ENCODE results near the gene METTL17.
"Not testable (repeated sequence)": the region's sequence is repeated elsewhere in the genome, so short reads cannot be mapped to it uniquely, and the experiment has no call there.

METTL17 gene, protein sequence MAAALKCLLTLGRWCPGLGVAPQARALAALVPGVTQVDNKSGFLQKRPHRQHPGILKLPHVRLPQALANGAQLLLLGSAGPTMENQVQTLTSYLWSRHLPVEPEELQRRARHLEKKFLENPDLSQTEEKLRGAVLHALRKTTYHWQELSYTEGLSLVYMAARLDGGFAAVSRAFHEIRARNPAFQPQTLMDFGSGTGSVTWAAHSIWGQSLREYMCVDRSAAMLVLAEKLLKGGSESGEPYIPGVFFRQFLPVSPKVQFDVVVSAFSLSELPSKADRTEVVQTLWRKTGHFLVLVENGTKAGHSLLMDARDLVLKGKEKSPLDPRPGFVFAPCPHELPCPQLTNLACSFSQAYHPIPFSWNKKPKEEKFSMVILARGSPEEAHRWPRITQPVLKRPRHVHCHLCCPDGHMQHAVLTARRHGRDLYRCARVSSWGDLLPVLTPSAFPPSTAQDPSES

GRCh38 chr14:20989787-20990600, at the start of gene METTL17:
Gene METTL17, plus strand, starts transcription at chr14:20989980. Its CDS starts 23 bp downstream, at chr14:20990003.
- DNase-seq, result peak; percentile 95

- DNase-seq, result peak; percentile 36
Measured at GRCh38 chr14:20945146-20945545, 44.6 kb upstream of the METTL17 start.

DNA sequence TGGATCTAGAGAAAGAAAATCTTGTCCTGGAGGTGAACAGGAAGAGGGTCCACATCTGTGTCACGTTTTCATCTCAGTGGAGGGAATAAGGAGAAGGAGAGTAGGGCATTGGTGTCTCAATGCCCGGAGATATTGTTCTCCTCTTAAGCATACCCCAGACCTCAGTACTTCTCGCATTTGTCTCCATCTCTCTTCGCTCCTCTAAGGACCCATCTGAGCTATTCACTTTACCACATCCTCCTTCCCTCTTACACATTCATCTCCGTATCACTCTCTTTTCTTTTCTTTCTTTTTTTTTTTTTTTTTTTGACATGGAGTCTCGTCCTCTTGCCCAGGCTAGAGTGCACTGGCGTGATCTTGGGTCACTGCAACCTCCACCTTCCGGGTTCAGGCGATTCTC, 43.1 kb upstream of the METTL17 start:
- not testable (repeated sequence) for DNase-seq

DNA sequence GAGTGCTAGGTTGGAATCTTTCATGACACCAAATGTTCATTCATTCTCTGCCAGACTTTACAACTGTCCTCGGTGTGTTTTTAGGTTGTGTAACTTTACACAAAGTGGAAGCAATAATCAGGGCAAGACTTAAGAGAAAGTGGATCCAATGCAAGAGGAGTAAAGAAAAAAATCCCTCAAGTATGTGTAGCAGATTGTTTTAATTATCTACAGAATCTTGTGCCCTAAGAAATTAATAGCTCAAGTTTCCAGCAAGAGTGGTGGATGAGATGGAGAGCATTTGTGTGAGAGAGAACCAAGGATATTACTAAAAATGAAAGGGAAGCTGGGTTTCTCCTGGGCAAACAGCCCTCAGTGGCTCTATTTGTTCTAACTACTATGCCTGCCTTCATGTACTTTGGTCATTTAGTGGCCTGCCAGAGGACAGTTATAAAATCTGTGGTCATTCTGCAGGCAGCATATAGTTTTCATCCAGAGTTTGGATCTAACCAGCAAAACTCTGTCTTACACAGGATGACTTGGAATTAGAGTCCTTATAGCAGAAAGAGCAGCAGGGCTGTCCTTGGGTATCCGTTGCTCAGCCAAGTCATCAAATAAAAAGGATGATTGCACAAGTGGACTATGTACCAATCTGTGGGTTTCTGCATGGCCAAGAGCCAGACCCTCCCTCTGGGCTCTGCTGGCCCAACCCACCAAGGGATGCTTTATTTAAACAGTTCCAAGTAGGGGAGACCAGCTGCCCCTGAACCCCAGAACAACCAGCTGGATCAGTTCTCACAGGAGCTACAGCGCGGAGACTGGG, 34.8 kb upstream of the METTL17 start, which contains the start of gene RNASE2:
Gene RNASE2 (plus strand): TSS at position 752 of the 802 bp plus-strand sequence. CDS start 285 bp downstream, outside the sequence.
- peak; percentile 40 for DNase-seq

DNA sequence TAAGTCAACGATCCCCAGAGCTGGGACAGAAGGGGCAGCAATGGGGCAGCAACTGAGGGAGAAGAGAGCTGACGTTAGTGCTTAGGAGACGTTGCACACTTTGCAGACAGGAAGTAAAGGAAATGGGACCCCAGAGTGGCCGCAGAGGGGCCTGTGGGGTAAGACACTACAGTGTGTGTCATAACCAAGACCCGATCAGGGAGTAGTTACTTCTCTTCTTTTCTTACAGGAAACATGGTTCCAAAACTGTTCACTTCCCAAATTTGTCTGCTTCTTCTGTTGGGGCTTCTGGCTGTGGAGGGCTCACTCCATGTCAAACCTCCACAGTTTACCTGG, 34.3 kb upstream of the METTL17 start:
- DNase-seq, result peak; percentile 38

- no peak for DNase-seq
Measured at GRCh38 chr14:20956376-20956976, 33.3 kb upstream of the METTL17 start.

DNA sequence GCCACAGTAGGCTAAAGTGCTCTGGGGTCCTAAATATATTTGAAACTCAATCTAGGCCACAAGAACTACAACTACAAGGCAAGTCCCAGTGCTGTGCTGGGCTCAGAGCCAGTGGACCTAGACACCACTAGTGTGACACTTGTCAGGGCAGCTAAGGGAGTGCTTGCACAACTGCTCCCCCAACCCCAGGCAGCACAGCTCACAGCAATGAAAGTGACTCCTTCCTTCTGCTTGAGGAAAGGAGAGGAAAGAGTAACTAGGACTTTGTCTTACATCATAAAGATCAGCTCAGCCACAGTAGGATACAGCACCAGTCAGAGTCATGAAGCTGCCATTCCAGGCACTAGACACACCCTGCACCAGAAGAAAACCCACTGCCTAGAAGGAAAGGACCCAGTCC, 30.8 kb upstream of the METTL17 start:
- DNase-seq, result not testable (repeated sequence)

- DNase-seq, result no peak
Measured at GRCh38 chr14:20969336-20969735, 20.4 kb upstream of the METTL17 start.

DNA sequence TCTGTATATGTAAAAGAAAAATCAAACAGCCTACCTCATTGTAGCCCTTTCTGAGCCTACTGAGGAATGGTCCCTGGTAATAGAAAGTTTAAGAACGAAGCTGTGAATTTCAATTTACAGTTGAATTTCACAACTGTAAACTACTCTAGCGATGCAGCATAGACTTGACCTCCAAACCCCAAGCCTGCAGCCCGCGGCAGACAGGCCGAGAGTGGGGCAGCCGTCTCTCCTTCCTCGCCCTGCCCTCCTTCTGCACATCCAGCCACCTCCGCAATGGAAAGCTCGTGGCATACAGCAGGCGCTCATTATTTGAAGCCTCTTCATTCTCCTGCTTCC, 19.2 kb upstream of the METTL17 start:
- DNase-seq, result no peak

DNA sequence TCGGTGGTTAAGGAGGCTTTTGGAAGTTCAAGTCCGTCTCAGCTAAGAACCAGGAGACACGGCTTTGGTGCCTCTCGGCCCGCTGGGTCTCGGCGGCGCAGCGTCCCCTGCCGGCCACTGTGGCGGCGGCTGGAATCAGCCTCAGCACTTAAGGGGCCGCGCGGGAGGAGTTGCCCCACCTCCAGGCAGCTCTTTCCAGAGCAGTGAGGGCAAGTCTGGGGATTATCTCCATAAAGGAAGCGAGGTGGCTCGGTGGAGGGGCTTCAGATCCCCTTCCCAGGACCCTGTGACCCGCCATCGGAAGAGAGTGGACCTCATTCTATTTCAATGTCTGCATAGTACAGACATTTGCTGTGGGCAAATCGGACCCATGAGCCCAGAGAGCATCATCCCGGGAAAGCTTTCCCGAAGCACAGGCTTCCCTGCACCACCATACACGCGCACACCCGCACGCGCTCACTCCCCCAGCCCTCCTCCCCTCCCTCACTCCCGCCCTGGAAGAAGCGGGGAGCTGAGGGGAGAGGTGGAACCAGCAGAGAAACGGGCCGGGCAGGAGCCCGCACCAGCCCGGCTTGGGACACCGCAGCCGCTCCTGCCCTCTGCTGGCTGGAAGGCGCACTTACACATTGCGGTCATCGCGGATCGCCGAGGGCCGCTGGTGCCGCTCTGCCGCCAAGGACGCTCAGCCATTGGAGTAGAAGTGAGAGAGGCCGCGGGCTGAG, 18.6 kb upstream of the METTL17 start:
- peak; percentile 88 for DNase-seq

- no peak for DNase-seq
Measured at GRCh38 chr14:20971705-20972021, 18.1 kb upstream of the METTL17 start.

GRCh38 chr14:20973501-20973900, 16.3 kb upstream of the METTL17 start:
- DNase-seq, result no peak

DNA sequence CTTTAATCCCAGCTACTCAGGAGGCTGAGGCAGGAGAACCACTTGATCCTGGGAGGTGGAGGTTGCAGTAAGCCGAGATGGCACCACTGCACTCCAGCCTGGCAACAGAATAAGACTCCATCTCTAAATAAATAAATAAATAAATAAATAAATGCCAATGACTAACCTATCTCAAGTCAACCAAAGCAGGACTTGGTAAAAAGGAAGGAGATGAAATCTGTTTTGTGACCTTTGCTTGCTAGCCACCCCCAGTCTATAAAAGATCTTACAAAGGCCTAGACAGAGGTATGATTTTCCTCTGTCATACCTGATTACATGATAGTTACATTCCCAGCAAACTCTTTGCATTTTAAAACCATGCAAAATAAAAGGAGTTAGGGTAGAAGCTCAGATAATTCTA, 13.5 kb upstream of the METTL17 start:
- no peak for DNase-seq

- no peak for DNase-seq
Measured at GRCh38 chr14:20978687-20979086, 11.1 kb upstream of the METTL17 start.

- no peak for DNase-seq
Measured at GRCh38 chr14:20980906-20981305, 8.9 kb upstream of the METTL17 start.

- no peak for DNase-seq
Measured at GRCh38 chr14:20982646-20983369, 7.0 kb upstream of the METTL17 start.

- not testable (repeated sequence) for DNase-seq
Measured at GRCh38 chr14:20985650-20986049, 4.1 kb upstream of the METTL17 start.

- DNase-seq, result peak; percentile 86
Measured at GRCh38 chr14:20986811-20987210, 3.0 kb upstream of the METTL17 start.

- DNase-seq, result peak; percentile 50
Measured at GRCh38 chr14:20988717-20989470, 886 bp upstream of the METTL17 start.

- DNase-seq, result no peak
Measured at GRCh38 chr14:20989471-20989786, 351 bp upstream of the METTL17 start.

DNA sequence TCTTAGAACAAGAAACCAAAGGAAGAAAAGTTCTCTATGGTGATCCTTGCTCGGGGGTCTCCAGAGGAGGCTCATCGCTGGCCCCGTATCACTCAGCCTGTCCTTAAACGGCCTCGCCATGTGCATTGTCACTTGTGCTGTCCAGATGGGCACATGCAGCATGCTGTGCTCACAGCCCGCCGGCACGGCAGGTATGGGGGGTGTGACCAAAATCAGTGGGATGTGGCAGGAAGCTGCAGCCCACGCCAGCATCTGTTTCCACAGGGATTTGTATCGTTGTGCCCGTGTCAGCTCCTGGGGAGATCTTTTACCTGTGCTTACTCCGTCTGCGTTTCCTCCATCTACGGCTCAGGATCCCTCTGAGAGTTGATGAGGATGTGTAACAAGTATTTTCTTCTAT, 6.7 kb downstream of the METTL17 start:
- no peak for DNase-seq

Data from suppressor macrophage treated with lipopolysaccharide for 4 hours (primary cell).